ENCODE results near the gene CHST6.

DNA sequence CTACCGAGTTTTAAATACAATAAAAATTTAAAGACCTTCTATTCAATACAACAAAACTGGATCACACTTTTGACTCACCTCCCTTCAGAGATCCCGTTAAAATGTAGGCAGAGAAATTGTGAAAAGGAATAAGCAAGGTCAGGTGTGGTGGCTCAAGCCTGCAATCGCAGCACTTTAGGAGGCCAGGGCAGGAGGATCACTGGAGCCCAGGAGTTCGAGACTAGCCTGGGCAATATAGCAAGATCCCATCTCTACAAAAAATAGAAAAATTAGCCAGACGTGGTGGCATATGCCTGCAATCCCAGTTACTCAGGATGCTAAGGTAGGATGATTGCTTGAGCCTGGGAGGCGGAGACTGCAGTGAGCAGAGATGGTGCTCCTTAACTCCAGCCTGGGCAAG is 23.9 kb upstream of the CHST6 start:
- TF ChIP-seq, protein P1, sequence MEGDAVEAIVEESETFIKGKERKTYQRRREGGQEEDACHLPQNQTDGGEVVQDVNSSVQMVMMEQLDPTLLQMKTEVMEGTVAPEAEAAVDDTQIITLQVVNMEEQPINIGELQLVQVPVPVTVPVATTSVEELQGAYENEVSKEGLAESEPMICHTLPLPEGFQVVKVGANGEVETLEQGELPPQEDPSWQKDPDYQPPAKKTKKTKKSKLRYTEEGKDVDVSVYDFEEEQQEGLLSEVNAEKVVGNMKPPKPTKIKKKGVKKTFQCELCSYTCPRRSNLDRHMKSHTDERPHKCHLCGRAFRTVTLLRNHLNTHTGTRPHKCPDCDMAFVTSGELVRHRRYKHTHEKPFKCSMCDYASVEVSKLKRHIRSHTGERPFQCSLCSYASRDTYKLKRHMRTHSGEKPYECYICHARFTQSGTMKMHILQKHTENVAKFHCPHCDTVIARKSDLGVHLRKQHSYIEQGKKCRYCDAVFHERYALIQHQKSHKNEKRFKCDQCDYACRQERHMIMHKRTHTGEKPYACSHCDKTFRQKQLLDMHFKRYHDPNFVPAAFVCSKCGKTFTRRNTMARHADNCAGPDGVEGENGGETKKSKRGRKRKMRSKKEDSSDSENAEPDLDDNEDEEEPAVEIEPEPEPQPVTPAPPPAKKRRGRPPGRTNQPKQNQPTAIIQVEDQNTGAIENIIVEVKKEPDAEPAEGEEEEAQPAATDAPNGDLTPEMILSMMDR (IDR thresholded peaks at IDR 0.05 in 4 of 5, conservative IDR thresholded peaks at IDR 0.05 in 1 of 5), result no peak
- TF ChIP-seq POLR2A (IDR thresholded peaks at IDR 0.05), result no peak
